IPS-NIHi7 (cell line): ENCODE measurements around the gene TBXT.

Source experiments
- DNase-seq: peaks from one replicate; pipeline ENCODE4 v3.0.0; 2012; ENCODE audit warnings: mixed read lengths; ENCODE audit errors: extremely low spot score

The TBXT gene

DNA sequence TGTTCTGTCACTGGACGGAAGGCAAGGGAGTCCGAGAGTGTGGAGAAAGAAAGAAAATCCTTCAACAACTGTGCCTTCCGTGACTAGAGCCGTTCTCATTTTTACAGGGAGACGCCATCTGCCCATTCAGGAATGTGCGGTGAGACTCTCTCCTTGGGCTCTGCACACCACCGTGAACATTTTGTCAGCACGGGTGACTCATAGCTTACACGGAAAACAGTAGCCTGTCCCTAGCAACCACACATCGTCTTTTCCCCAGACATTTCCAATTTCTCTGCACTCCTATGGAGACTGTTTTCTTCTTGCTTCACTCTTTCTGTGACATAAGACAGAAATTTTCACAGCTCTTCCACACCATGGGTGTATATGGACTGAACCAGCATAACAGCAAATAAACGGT is 55.1 kb downstream of the TBXT start:
- no peak for DNase-seq

DNA sequence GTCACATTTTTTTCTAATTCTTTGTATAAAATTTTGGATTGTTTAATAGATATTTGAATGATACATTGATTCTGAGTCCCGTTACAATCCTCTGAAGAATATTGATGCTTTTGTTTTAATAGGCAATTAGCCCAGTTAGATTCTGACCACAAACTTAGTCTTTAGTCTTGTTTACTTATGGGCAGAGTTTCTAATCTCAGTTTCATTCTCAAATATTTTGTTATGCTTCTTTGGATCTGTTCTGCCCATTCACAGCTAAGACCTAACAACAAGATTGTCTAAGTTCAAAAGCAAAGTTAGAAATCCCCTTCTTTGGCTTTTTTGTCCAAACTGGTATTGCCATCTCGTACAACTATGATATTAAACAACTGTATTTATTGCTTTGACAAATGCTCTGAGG is 58.0 kb downstream of the TBXT start:
- no peak for DNase-seq
